Activated naive CD4-positive, alpha-beta T cell treated with anti-CD3 and anti-CD28 coated beads for 36 hours (primary cell): ENCODE results near the gene PANK2. TPM values are rescaled to one million over a fixed set of nuclear protein-coding genes. Genes with fewer than 3 reads are reported as not detected.
"Not testable (repeated sequence)": the region's sequence is repeated elsewhere in the genome, so short reads cannot be mapped to it uniquely, and the experiment has no call there.

Experiments used
- CTCF ChIA-PET: fragments of 350-600 bp; sonication (Branson Sonifier 250); formaldehyde crosslinking; loops from one replicate; lab custom pipeline; 2021; ENCODE audit warnings: antibody characterized with exemption; lab: Charles Lee
- DNase-seq: peaks from one replicate; pipeline ENCODE4 v3.0.0-alpha.2; 2020
- H3K27ac Mint-ChIP-seq: one replicate; pipeline ENCODE4 v1.8.0; 2021; ENCODE audit warnings: mild to moderate bottlenecking, mixed read lengths
- H3K27me3 Mint-ChIP-seq: one replicate; pipeline ENCODE4 v1.8.0; 2021; ENCODE audit warnings: low read depth, mixed read lengths
- H3K36me3 Mint-ChIP-seq: one replicate; pipeline ENCODE4 v1.8.0; 2021; ENCODE audit warnings: low read depth, mixed read lengths
- H3K4me1 Mint-ChIP-seq: one replicate; pipeline ENCODE4 v1.8.0; 2021; ENCODE audit warnings: low read depth, mixed read lengths
- H3K4me3 Mint-ChIP-seq: one replicate; pipeline ENCODE4 v1.8.0; 2021; ENCODE audit warnings: mild to moderate bottlenecking, moderate library complexity, mixed read lengths
- H3K9me3 Mint-ChIP-seq: one replicate; pipeline ENCODE4 v1.8.0; 2021; ENCODE audit warnings: mixed read lengths
- intact Hi-C: fragments of 100-400 bp; cut with micrococcal nuclease; formaldehyde crosslinking; loops from one replicate; pipeline ENCODE4 v1.15.1; 2023
- total RNA-seq, 2 experiments: library from RNA; stranded (reverse); gene quantifications; one replicate each; pipeline ENCODE4 v1.2.3, GENCODE V29; 2021

Gene PANK2
- total RNA-seq, result 10 to 100 TPM; 39.8 to 44.7 TPM

GRCh38 chr20:3888622-3889488, at the start of gene PANK2:
PANK2 (plus strand) TSS chr20:3889387.
- H3K36me3 Mint-ChIP-seq, result peaks cover 41% of the 10 kb centered on the region
- no peaks in the 10 kb centered on the region for H3K27me3 Mint-ChIP-seq
- CTCF ChIA-PET, result interaction anchor here (1.6 kb wide), 1 partner anchor 34 kb away, joined by 7 read pairs; no protein-coding TSS in a partner anchor
- peak within 1 kb of the TSS; percentile 96 for H3K27ac Mint-ChIP-seq
- peak within 1 kb of the TSS; percentile 98 for H3K4me3 Mint-ChIP-seq
- peak; percentile 100 for DNase-seq
- no peaks in the 10 kb centered on the region for H3K9me3 Mint-ChIP-seq
- H3K4me1 Mint-ChIP-seq, result peaks cover 42% of the 10 kb centered on the region
- intact Hi-C loops, result loop anchor here (1.0 to 2.0 kb wide), 9 partner anchors 18 to 196 kb away; partner anchors contain the start of genes AP5S1, CENPB and MAVS

DNA sequence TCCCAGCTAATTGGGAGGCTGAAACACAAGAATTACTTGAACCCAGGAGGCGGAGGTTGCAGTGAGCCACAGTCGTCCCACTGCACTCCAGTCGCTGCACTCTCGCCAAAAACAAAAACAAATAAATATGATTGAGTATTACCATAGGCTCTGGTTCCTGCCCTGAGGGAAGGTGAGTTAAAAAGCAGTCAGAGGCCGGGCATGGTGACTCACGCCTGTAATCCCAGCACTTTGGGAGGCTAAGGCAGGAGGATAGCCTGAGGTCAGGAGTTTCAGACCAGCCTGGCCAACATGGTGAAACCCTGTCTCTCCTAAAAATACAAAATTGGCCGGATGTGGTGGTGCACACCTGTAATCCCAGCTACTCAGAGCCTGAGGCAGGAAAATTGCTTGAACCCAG, 49.0 kb upstream of the PANK2 start:
- H3K27ac Mint-ChIP-seq, intact Hi-C loops, DNase-seq, H3K27me3 Mint-ChIP-seq, H3K9me3 Mint-ChIP-seq, H3K36me3 Mint-ChIP-seq, H3K4me3 Mint-ChIP-seq, H3K4me1 Mint-ChIP-seq: not testable (repeated sequence)
- CTCF ChIA-PET, result interaction anchor here (1.6 kb wide), 1 partner anchor 14 kb away, joined by 3 read pairs; no protein-coding TSS in a partner anchor

DNA sequence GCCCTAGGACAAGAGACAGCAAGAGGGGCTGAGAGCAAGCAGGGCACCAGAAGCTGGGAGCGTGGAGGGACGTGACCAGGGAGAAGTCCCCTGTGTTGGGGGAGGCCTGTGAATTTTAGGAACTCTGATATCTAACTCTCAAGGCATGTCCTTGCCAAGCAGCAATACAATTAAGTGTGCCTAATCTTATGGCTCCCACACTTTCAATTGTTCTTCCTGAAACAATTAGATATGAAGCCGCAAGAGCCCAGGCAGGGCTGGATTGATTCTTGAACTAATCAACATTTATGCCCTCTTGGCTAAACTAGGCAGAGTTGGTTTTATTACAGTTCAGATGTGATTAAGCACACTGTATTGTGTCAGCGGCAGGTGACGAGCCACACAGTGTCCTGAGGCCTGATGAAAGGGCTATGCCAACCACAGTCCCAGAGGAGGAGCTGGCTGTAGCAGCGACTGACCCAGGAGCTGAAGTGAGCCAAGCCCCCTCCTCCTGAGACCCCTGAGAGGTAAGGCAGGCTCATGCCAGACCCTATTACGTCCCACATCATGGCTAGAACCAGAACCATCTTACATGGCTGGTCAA, 46.7 kb upstream of the PANK2 start:
- H3K36me3 Mint-ChIP-seq, result no peaks in the 10 kb centered on the region

GRCh38 chr20:3843490-3843889, 45.7 kb upstream of the PANK2 start:
- Mint-ChIP-seq H3K27ac (no peak overlapping the region), H3K36me3 (peaks cover 2% of the 10 kb centered on the region), H3K4me1 (peaks cover 22% of the 10 kb centered on the region), H3K27me3 (no peaks in the 10 kb centered on the region), H3K4me3 (no peak overlapping the region), H3K9me3 (no peaks in the 10 kb centered on the region)
- DNase-seq, result no peak
- CTCF ChIA-PET, result interaction anchor here (0.8 kb wide), 1 partner anchor 44 kb away, joined by 4 read pairs; no protein-coding TSS in a partner anchor
- intact Hi-C loops, result no loop called here

More for the DNA sequence above, 46.7 kb upstream of the PANK2 start:
- Mint-ChIP-seq H3K27ac (no peak overlapping the region), H3K4me3 (no peak overlapping the region), H3K9me3 (no peaks in the 10 kb centered on the region), H3K27me3 (no peaks in the 10 kb centered on the region), H3K4me1 (peaks cover 12% of the 10 kb centered on the region)
- intact Hi-C loops, result no loop called here
- DNase-seq, result no peak
- CTCF ChIA-PET, result interaction anchor here (0.8 kb wide), 1 partner anchor 45 kb away, joined by 4 read pairs; no protein-coding TSS in a partner anchor

DNA sequence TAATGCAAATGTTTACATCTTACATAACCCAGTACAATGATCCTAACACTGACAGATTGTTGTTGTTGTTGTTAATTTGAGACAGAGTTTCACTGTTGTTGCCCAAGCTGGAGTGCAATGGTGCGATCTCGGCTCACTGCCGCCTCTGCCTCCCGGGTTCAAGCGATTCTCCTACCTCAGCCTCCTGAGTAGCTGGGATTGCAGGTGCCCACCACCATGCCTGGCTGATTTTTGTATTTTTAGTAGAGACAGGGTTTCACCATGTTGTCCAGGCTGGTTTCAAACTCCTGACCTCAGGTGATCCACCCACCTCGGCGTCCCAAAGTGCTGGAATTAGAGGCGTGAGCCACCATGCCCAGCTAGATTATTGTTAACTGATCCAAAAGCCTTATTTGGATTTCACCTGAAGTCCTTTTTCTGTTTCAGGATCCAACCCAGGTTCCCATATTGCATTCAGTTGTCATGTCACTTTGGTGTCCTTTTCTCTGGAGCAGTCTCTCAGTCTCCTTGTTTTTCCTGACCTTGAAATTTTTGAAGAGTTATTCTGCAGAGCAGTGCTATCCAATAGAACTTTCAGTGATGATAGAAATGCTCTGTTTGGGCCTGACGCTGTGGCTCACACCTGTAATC, 45.1 kb upstream of the PANK2 start:
- DNase-seq, H3K27ac Mint-ChIP-seq, intact Hi-C loops, H3K36me3 Mint-ChIP-seq, H3K9me3 Mint-ChIP-seq, H3K4me3 Mint-ChIP-seq, H3K27me3 Mint-ChIP-seq: not testable (repeated sequence)
- peaks cover 26% of the 10 kb centered on the region for H3K4me1 Mint-ChIP-seq
- CTCF ChIA-PET, result interaction anchor here (0.6 to 1.7 kb wide), 2 partner anchors 23 to 55 kb away, joined by 3 read pairs; partner anchors contain the start of gene AP5S1

DNA sequence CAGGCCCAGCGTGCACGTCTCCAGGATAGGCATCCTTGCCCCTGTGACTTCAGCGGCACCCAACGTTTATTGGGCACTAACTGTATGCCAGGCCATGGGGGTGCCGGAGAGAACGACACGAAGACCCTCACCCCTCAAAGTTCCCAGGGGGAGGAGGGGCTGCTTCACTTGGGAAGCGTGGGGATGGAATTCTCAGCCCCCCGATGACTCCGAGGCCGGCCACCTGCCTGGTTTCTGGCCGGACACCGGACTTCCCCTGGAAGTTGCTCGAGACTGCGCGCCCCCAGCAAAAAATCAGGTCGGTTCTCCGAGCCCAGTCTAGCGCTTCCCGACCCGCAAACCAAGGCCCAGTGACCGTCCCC, 42.8 kb upstream of the PANK2 start:
- Mint-ChIP-seq H3K4me3 (peak overlapping the region; percentile 85), H3K9me3 (no peaks in the 10 kb centered on the region), H3K27ac (peak overlapping the region; percentile 83), H3K36me3 (peaks cover 8% of the 10 kb centered on the region), H3K27me3 (no peaks in the 10 kb centered on the region), H3K4me1 (peaks cover 29% of the 10 kb centered on the region)
- CTCF ChIA-PET, result no interaction called here
- intact Hi-C loops, result loop anchor here (1.0 to 2.0 kb wide), 6 partner anchors 26 to 94 kb away; partner anchors contain the start of genes AP5S1, CDC25B, CENPB and PANK2
- no peak for DNase-seq

DNA sequence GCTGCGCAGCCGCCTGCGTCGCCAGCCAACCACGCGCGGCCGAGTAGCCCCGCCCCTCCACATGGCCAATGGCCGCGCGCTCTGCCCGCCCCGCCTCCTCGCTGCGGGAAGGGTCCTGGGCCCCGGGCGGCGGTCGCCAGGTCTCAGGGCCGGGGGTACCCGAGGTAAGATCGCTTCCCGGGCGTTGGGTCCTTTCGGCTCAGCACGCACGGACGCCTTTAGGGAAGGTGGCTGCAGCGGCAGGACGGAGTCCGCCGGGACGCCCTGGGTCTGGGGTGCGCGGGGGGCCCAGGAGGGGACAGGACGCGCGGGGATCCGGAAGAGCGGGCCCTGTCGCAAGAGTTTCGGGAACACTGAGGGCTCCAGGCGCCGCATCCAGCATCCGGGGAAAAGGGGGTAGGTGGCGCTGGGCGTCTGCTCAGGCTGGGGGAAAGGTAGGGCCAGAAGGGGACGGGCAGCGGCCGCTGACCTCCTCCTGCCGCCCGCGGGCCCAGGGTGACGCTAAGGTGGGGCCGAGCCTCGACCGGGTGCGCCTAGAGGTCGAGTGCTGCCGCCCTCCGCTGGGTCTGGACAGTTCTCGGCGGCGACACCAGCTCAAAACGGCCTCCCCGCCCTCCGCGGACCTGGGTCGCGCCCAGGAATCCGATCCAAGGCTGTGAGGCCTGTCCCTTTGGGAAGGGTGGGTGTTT, 42.3 kb upstream of the PANK2 start, which contains the start of gene MAVS:
TSS of gene MAVS (plus strand) at position 95 of the 689 bp plus-strand sequence. CDS start 7,791 bp downstream, outside the sequence.
- CTCF ChIA-PET, result no interaction called here
- Mint-ChIP-seq H3K27me3 (no peaks in the 10 kb centered on the region), H3K36me3 (peaks cover 8% of the 10 kb centered on the region), H3K9me3 (no peaks in the 10 kb centered on the region), H3K4me1 (peaks cover 29% of the 10 kb centered on the region), H3K27ac (peak within 1 kb of the TSS; percentile 83), H3K4me3 (peak within 1 kb of the TSS; percentile 85)
- intact Hi-C loops, result loop anchor here (1.0 to 2.0 kb wide), 6 partner anchors 27 to 94 kb away; partner anchors contain the start of genes AP5S1, CDC25B, CENPB and PANK2
- peak; percentile 84 for DNase-seq

DNA sequence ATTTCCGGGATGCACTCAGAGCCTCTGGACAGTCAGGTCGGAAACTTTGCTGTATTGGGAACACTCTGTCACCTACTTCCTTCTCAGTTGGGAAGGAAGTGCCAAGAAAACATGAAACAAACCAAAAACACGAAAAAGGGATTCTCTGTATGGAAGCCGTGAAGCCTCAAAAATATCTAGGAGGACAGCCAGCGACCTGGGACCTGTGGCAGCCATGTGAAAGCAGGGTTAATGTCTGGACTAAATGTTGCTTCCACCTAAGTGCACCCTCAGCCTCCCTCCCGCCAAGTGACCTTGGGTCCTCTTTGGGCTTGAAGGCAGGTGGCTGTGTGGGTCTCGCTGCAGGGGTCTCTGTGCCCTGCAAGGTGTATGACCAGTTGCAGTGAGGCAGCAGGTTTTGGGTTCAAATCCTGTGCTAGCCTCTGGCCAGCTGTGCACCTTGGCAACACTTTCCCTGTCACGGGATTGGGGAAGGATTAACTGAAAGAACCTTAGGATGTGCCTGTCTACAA, 41.7 kb upstream of the PANK2 start:
- CTCF ChIA-PET, result no interaction called here
- intact Hi-C loops, result loop anchor here (2.0 kb wide), 3 partner anchors 51 to 95 kb away; partner anchors contain the start of genes CDC25B and CENPB
- peaks cover 8% of the 10 kb centered on the region for H3K36me3 Mint-ChIP-seq
- peak overlapping the region; percentile 83 for H3K27ac Mint-ChIP-seq
- H3K4me1 Mint-ChIP-seq, result peaks cover 29% of the 10 kb centered on the region
- H3K9me3 Mint-ChIP-seq, result no peaks in the 10 kb centered on the region
- DNase-seq, result no peak
- H3K4me3 Mint-ChIP-seq, result peak overlapping the region; percentile 85
- H3K27me3 Mint-ChIP-seq, result no peaks in the 10 kb centered on the region

GRCh38 chr20:3848565-3848964, 40.6 kb upstream of the PANK2 start:
- no peaks in the 10 kb centered on the region for H3K27me3 Mint-ChIP-seq
- peaks cover 8% of the 10 kb centered on the region for H3K36me3 Mint-ChIP-seq
- intact Hi-C loops, result no loop called here
- CTCF ChIA-PET, result no interaction called here
- H3K4me3 Mint-ChIP-seq, result peak overlapping the region; percentile 39
- H3K4me1 Mint-ChIP-seq, result peaks cover 29% of the 10 kb centered on the region
- H3K27ac Mint-ChIP-seq, result peak overlapping the region; percentile 73
- no peak for DNase-seq
- no peaks in the 10 kb centered on the region for H3K9me3 Mint-ChIP-seq

GRCh38 chr20:3854462-3854871, 34.7 kb upstream of the PANK2 start:
- Mint-ChIP-seq H3K9me3 (no peaks in the 10 kb centered on the region), H3K27me3 (no peaks in the 10 kb centered on the region)

DNA sequence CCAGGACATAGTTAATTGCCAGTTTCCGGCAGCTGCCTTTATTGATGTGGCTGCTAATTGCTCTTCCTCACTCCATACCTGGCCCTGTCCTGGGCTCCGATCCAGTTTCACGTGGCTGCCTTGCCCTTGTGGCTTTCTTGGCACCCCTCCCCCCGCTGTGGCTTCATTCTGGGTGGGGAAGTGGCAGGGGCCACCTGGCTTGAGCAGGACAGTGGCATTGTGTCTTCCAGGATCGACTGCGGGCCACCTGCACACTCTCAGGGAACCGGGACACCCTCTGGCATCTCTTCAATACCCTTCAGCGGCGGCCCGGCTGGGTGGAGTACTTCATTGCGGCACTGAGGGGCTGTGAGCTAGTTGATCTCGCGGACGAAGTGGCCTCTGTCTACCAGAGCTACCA, 31.8 kb upstream of the PANK2 start:
- no peaks in the 10 kb centered on the region for H3K9me3 Mint-ChIP-seq
- DNase-seq, result no peak
- H3K4me1 Mint-ChIP-seq, result peaks cover 6% of the 10 kb centered on the region
- no peak overlapping the region for H3K4me3 Mint-ChIP-seq
- intact Hi-C loops, result no loop called here
- no peaks in the 10 kb centered on the region for H3K27me3 Mint-ChIP-seq
- no peak overlapping the region for H3K27ac Mint-ChIP-seq
- peaks cover 33% of the 10 kb centered on the region for H3K36me3 Mint-ChIP-seq
- CTCF ChIA-PET, result interaction anchor here (0.7 kb wide), 1 partner anchor 66 kb away, joined by 4 read pairs; no protein-coding TSS in a partner anchor

More at GRCh38 chr20:3854462-3854871, 34.7 kb upstream of the PANK2 start:
- no peak overlapping the region for H3K4me3 Mint-ChIP-seq
- peaks cover 9% of the 10 kb centered on the region for H3K4me1 Mint-ChIP-seq
- no peak for DNase-seq
- H3K36me3 Mint-ChIP-seq, result peaks cover 21% of the 10 kb centered on the region
- H3K27ac Mint-ChIP-seq, result no peak overlapping the region
- intact Hi-C loops, result no loop called here
- CTCF ChIA-PET, result interaction anchor here (0.6 to 3.2 kb wide), 20 partner anchors 9 to 230 kb away, joined by 3 to 15 read pairs (median 4); partner anchors contain the start of genes ADISSP and AP5S1
